Fibroblast of lung (primary cell): ENCODE results near the gene CFAP119. TPM values are rescaled to one million over a fixed set of nuclear protein-coding genes. Genes with fewer than 3 reads are reported as not detected.

Experiments
- DNase-seq, 2 donors: peaks; one replicate each; pipeline versions ENCODE4 v3.0.0 to v3.0.0-alpha.2; 2010; ENCODE audit warnings: low read depth in 2 of 2
- H2AFZ ChIP-seq: 2 replicates; pipeline ENCODE4 v1.5.1; 2012; ENCODE audit warnings: low read length, control low read depth, inconsistent platforms
- H3K27ac ChIP-seq: 2 replicates; pipeline ENCODE4 v1.5.1; 2011; ENCODE audit warnings: low read length, control low read depth; ENCODE audit not compliant: insufficient read depth
- H3K27me3 ChIP-seq: 2 replicates; pipeline ENCODE4 v1.5.1; 2011; ENCODE audit warnings: mild to moderate bottlenecking, low read length; ENCODE audit not compliant: control insufficient read depth, insufficient read depth
- H3K36me3 ChIP-seq: 2 replicates; pipeline ENCODE4 v1.5.1; 2011; ENCODE audit warnings: low read length; ENCODE audit not compliant: control insufficient read depth, insufficient read depth
- H3K4me1 ChIP-seq: 2 replicates; pipeline ENCODE4 v1.5.1; 2011; ENCODE audit warnings: low read length; ENCODE audit not compliant: control insufficient read depth, insufficient read depth; ENCODE audit errors: extremely low read depth
- H3K4me2 ChIP-seq: 2 replicates; pipeline ENCODE4 v1.5.1; 2011; ENCODE audit warnings: low read length, control low read depth; ENCODE audit not compliant: insufficient read depth; ENCODE audit errors: extremely low read depth
- H3K4me3 ChIP-seq, 4 experiments: fragments of 200-600 bp in 1 of 4; sonication (generic) in 1 of 4; replicated peaks in 1 of 4; 2 replicates each; pipeline ENCODE4 v1.5.1; 2011 to 2016; ENCODE audit warnings: low read length in 4 of 4, low read depth in 3 of 4, mild to moderate bottlenecking in 3 of 4, control low read depth in 2 of 4, inconsistent platforms in 1 of 4, mixed read lengths in 1 of 4; ENCODE audit not compliant: insufficient read depth in 1 of 4; ENCODE audit errors: control extremely low read depth in 1 of 4
- H3K79me2 ChIP-seq: 2 replicates; pipeline ENCODE4 v1.5.1; 2012; ENCODE audit warnings: mild to moderate bottlenecking, low read length, inconsistent platforms; ENCODE audit not compliant: control insufficient read depth, insufficient read depth
- H3K9ac ChIP-seq: 2 replicates; pipeline ENCODE4 v1.5.1; 2011; ENCODE audit warnings: mild to moderate bottlenecking, low read length, control low read depth; ENCODE audit not compliant: insufficient read depth
- H3K9me3 ChIP-seq: 2 replicates; pipeline ENCODE4 v1.5.1; 2012; ENCODE audit warnings: low read depth, low read length; ENCODE audit not compliant: control insufficient read depth, insufficient read depth
- H4K20me1 ChIP-seq: 2 replicates; pipeline ENCODE4 v1.5.1; 2011; ENCODE audit warnings: low read length; ENCODE audit not compliant: control insufficient read depth, insufficient read depth; ENCODE audit errors: extremely low read depth
- CTCF ChIP-seq, 2 donors: IDR thresholded peaks in 1 of 2; conservative IDR thresholded peaks in 1 of 2; 1 replicate in 1 of 2; 2 replicates in 1 of 2; pipeline ENCODE4 v1.5.1; 2011 to 2012; ENCODE audit warnings: low read length in 2 of 2, control low read depth in 1 of 2, inconsistent platforms in 1 of 2, low read depth in 1 of 2, mild to moderate bottlenecking in 1 of 2
- EZH2 ChIP-seq: IDR thresholded peaks from 2 replicates; pipeline ENCODE4 v1.5.1; 2012; ENCODE audit warnings: low read length, control low read depth, mild to moderate bottlenecking; ENCODE audit errors: missing control alignments
- polyA plus RNA-seq, 2 donors: library from polyadenylated mRNA; depleted of rRNA in 1 of 2; stranded (reverse) in 1 of 2; unstranded in 1 of 2; fragments of >200 nt; gene quantifications; 2 replicates each; pipeline ENCODE4 v1.2.1, GENCODE V29; 2011 to 2012; ENCODE audit warnings: missing spikeins in 1 of 2
- total RNA-seq: library from RNA; depleted of rRNA; stranded (reverse); fragments of >200 nt; gene quantifications from 2 replicates; pipeline ENCODE4 v1.2.1, GENCODE V29; 2014

The CFAP119 gene
- total and polyA plus RNA-seq, 2 donors (not counting 1 experiment from before 2014, with no cell fraction given): 1.3 to 1.5 TPM

GRCh38 chr16:30786115-30786935 lies 24.5 kb upstream of the CFAP119 start:
- Histone ChIP-seq H3K4me1 (peaks cover 6% of the 10 kb centered on the region), H3K9ac (peak overlapping the region; percentile 94), H3K79me2 (peaks cover 20% of the 10 kb centered on the region), H3K4me2 (peak overlapping the region; percentile 93), H3K36me3 (peaks cover 12% of the 10 kb centered on the region), H2AFZ (no peak overlapping the region), H4K20me1 (no peaks in the 10 kb centered on the region), H3K27me3 (no peaks in the 10 kb centered on the region), H3K27ac (peak overlapping the region; percentile 87), H3K4me3 (peak overlapping the region; percentile 78 to 95 (median 86)), H3K9me3 (no peaks in the 10 kb centered on the region)
- peak; percentile 60 to 61 for DNase-seq
- no peak for TF ChIP-seq CTCF (conservative IDR thresholded peaks at IDR 0.05 in 1 of 2, IDR thresholded peaks at IDR 0.05 in 1 of 2; ENCODE audit: low read depth in 1 of 2, low read length in 2 of 2)
- no peak for TF ChIP-seq EZH2

GRCh38 chr16:30785126-30786106 lies 23.6 kb upstream of the CFAP119 start:
- H2AFZ ChIP-seq: no peak overlapping the region
- H3K27me3 ChIP-seq: no peaks in the 10 kb centered on the region
- peak overlapping the region; percentile 75 for H3K9ac ChIP-seq
- H3K4me1 ChIP-seq: peaks cover 6% of the 10 kb centered on the region
- H4K20me1 ChIP-seq: no peaks in the 10 kb centered on the region
- peaks cover 12% of the 10 kb centered on the region for H3K36me3 ChIP-seq
- H3K4me3 ChIP-seq: peak overlapping the region; percentile 78 to 95 (median 86)
- peaks cover 20% of the 10 kb centered on the region for H3K79me2 ChIP-seq
- no peak for DNase-seq
- H3K9me3 ChIP-seq: no peaks in the 10 kb centered on the region
- no peak for TF ChIP-seq CTCF (conservative IDR thresholded peaks at IDR 0.05 in 1 of 2, IDR thresholded peaks at IDR 0.05 in 1 of 2; ENCODE audit: low read depth in 1 of 2, low read length in 2 of 2)
- no peak for TF ChIP-seq EZH2
- peak overlapping the region; percentile 93 for H3K4me2 ChIP-seq
- H3K27ac ChIP-seq: peak overlapping the region; percentile 87

GRCh38 chr16:30784215-30784614 lies 22.4 kb upstream of the CFAP119 start:
- TF ChIP-seq CTCF (conservative IDR thresholded peaks at IDR 0.05 in 1 of 2, IDR thresholded peaks at IDR 0.05 in 1 of 2; ENCODE audit: low read depth in 1 of 2, low read length in 2 of 2) (no peak), EZH2 (no peak)
- H3K27ac ChIP-seq: no peak overlapping the region
- peaks cover 16% of the 10 kb centered on the region for H3K36me3 ChIP-seq
- no peak overlapping the region for H2AFZ ChIP-seq
- no peak overlapping the region for H3K9ac ChIP-seq
- H3K4me2 ChIP-seq: no peak overlapping the region
- DNase-seq: no peak
- no peaks in the 10 kb centered on the region for H3K9me3 ChIP-seq
- H3K27me3 ChIP-seq: no peaks in the 10 kb centered on the region
- H3K79me2 ChIP-seq: peaks cover 20% of the 10 kb centered on the region
- no peak overlapping the region for H3K4me3 ChIP-seq
- no peaks in the 10 kb centered on the region for H4K20me1 ChIP-seq
- peaks cover 6% of the 10 kb centered on the region for H3K4me1 ChIP-seq
